Panc1 (cell line): ENCODE measurements around the gene WDR83. TPM values are rescaled to one million over a fixed set of nuclear protein-coding genes. Genes with fewer than 3 reads are reported as not detected.

Experiments used
- ATAC-seq: fragments of 200-7000 bp; cut with Tn5 transposase; 2 replicates; pipeline ENCODE4 v1.9.1; 2020; ENCODE audit warnings: mild to moderate bottlenecking, moderate library complexity
- BruUV-seq: library from RNA; stranded (reverse); fragments of 400-500 nt; replicated peaks from 2 replicates; lab custom pipeline; 2021; lab: Mats Ljungman, UMichigan
- CTCF ChIA-PET: fragments of 300-600 bp; sonication (Branson Sonifier 250); formaldehyde crosslinking; loops from one replicate; lab custom pipeline; 2022; ENCODE audit warnings: antibody characterized with exemption; lab: Charles Lee
- POLR2A ChIA-PET: fragments of 300-600 bp; sonication (Branson Sonifier 250); formaldehyde crosslinking; loops from one replicate; lab custom pipeline; 2022; ENCODE audit warnings: antibody characterized with exemption; lab: Charles Lee
- DNase-seq: peaks from one replicate; pipeline ENCODE4 v3.0.0-alpha.2; 2010; ENCODE audit warnings: low read depth, low spot score
- H3K27ac ChIP-seq: 2 replicates; pipeline ENCODE4 v1.5.1; 2011; ENCODE audit warnings: mild to moderate bottlenecking, low read length, inconsistent platforms
- H3K27me3 ChIP-seq: fragments of 200-500 bp; sonication (Bioruptor generic); 2 replicates; pipeline ENCODE4 v1.6.0; 2014; ENCODE audit warnings: low read length, inconsistent platforms; ENCODE audit not compliant: control insufficient read depth, insufficient read depth
- H3K36me3 ChIP-seq: fragments of 200-500 bp; sonication (Bioruptor generic); 2 replicates; pipeline ENCODE4 v1.5.1; 2014; ENCODE audit warnings: inconsistent platforms, mild to moderate bottlenecking, low read length, moderate library complexity; ENCODE audit not compliant: control insufficient read depth, insufficient read depth
- H3K4me1 ChIP-seq: 2 replicates; pipeline ENCODE4 v1.5.1; 2011; ENCODE audit warnings: inconsistent platforms, mild to moderate bottlenecking, low read length, moderate library complexity; ENCODE audit not compliant: control insufficient read depth, insufficient read depth
- H3K4me3 ChIP-seq, 2 experiments: 2 replicates each; pipeline ENCODE4 v1.5.1; 2011 to 2012; ENCODE audit warnings: low read depth in 2 of 2, low read length in 2 of 2, mild to moderate bottlenecking in 2 of 2, inconsistent platforms in 1 of 2, moderate library complexity in 1 of 2
- H3K9me3 ChIP-seq: fragments of 200-500 bp; sonication (Bioruptor generic); 2 replicates; pipeline ENCODE4 v1.5.1; 2014; ENCODE audit warnings: low read depth, mild to moderate bottlenecking, inconsistent platforms, low read length, moderate library complexity; ENCODE audit not compliant: control insufficient read depth, insufficient read depth
- CTCF ChIP-seq: fragments of 450-650 bp; IDR thresholded peaks from 2 replicates; pipeline ENCODE4 v1.5.1; 2017; ENCODE audit warnings: mild to moderate bottlenecking
- POLR2AphosphoS5 ChIP-seq: IDR thresholded peaks from 2 replicates; pipeline ENCODE4 v1.6.1; 2012; ENCODE audit warnings: mild to moderate bottlenecking, low read depth, low read length, moderate library complexity
- REST ChIP-seq, 2 experiments: IDR thresholded peaks; 2 replicates each; pipeline ENCODE4 v1.6.1; 2011 to 2012; ENCODE audit warnings: low read depth in 2 of 2, control low read depth in 1 of 2, low read length in 1 of 2, mild to moderate bottlenecking in 1 of 2, moderate library complexity in 1 of 2; ENCODE audit not compliant: insufficient read depth in 1 of 2
- SIN3A ChIP-seq: IDR thresholded peaks from 2 replicates; pipeline ENCODE4 v1.6.1; 2012; ENCODE audit warnings: low read depth, mild to moderate bottlenecking, low read length, moderate library complexity, borderline replicate concordance; ENCODE audit not compliant: insufficient read depth
- TCF7L2 ChIP-seq: IDR thresholded peaks from 2 replicates; pipeline ENCODE4 v1.6.1; 2011; ENCODE audit warnings: mild to moderate bottlenecking, low read depth, low read length, inconsistent platforms
- in situ Hi-C: cut with HindIII; loops from 2 replicates; pipeline ENCODE4 v1.10.0; 2016; ENCODE audit warnings: low sequenced_read_pairs, low pct_unique_long_range_greater_than_20kb
- intact Hi-C: fragments of 100-400 bp; cut with micrococcal nuclease; formaldehyde crosslinking; loops from one replicate; pipeline ENCODE4 v1.10.0; 2022; ENCODE audit not compliant: unreplicated experiment
- total RNA-seq: library from RNA; stranded (reverse); gene quantifications from one replicate; pipeline ENCODE4 v1.2.1, GENCODE V29; 2021; ENCODE audit not compliant: unreplicated experiment

The WDR83 gene
- total RNA-seq, 1 experiment from 2014 or later, result 10.8 TPM

- Histone ChIP-seq H3K36me3 (peaks cover 2% of the 10 kb centered on the region), H3K9me3 (no peaks in the 10 kb centered on the region), H3K27me3 (no peaks in the 10 kb centered on the region), H3K4me1 (peaks cover 5% of the 10 kb centered on the region), H3K4me3 (peak within 1 kb of the TSS; percentile 83 to 96), H3K27ac (peak within 1 kb of the TSS; percentile 98)
- BruUV-seq, result no TSS peak
- intact Hi-C loops (no loop called here), in situ Hi-C loops (no loop called here)
- DNase-seq (no peak), ATAC-seq (peak; percentile 69)
- TF ChIP-seq CTCF (no peak), TCF7L2 (no peak), REST (IDR thresholded peaks at IDR 0.05; ENCODE audit: insufficient read depth in 1 of 2, low read depth in 2 of 2, low read length in 1 of 2) (no peak), SIN3A (peak; percentile 28; the same call in 1 of the 2 replicates), POLR2AphosphoS5 (peak; percentile 83)
- ChIA-PET CTCF (no interaction called here), POLR2A (interaction anchor here (1.4 kb wide), 2 partner anchors 10 to 13 kb away, joined by 4 read pairs; partner anchors contain the start of genes GET3 and TRIR)
Measured at GRCh38 chr19:12723641-12724426, 57.2 kb downstream of the WDR83 start, which contains the start of gene TNPO2. Gene TNPO2 (minus strand): TSS chr19:12723932. CDS start chr19:12720977, 2,955 bp downstream.

Other genes with a start within 250 kb of the WDR83 start
- gene ZNF443, start 225.8 kb upstream of the WDR83 start, total RNA-seq, result 6.0 TPM
- 4.0 TPM for gene ZNF709, start 182.0 kb upstream of the WDR83 start, total RNA-seq
- gene ZNF564, start 115.3 kb upstream of the WDR83 start, total RNA-seq, result 5.7 TPM
- 7.0 TPM for gene ZNF490, start 56.0 kb upstream of the WDR83 start, total RNA-seq
- 19.0 TPM for gene ZNF791, start 55.9 kb upstream of the WDR83 start, total RNA-seq
- gene MAN2B1, start 65 bp upstream of the WDR83 start, total RNA-seq, result 43.0 TPM
- gene DHPS, start 15.1 kb downstream of the WDR83 start, total RNA-seq, result 76.9 TPM
- gene GNG14, start 21.2 kb downstream of the WDR83 start, total RNA-seq, result not detected
- gene FBXW9, start 29.8 kb downstream of the WDR83 start, total RNA-seq, result 12.4 TPM
- gene TNPO2, start 57.1 kb downstream of the WDR83 start, total RNA-seq, result 83.3 TPM
- gene TRIR, start 67.9 kb downstream of the WDR83 start, total RNA-seq, result 143 TPM
- 69.9 TPM for gene GET3, start 70.7 kb downstream of the WDR83 start, total RNA-seq
- gene BEST2, start 85.0 kb downstream of the WDR83 start, total RNA-seq, result not detected
- gene HOOK2, start 108.7 kb downstream of the WDR83 start, total RNA-seq, result 14.3 TPM
- 49.7 TPM for gene JUNB, start 124.7 kb downstream of the WDR83 start, total RNA-seq
- 61.0 TPM for gene PRDX2, start 135.0 kb downstream of the WDR83 start, total RNA-seq
- gene THSD8, start 135.3 kb downstream of the WDR83 start, total RNA-seq, result 24.8 TPM
- 44.9 TPM for gene RNASEH2A, start 139.8 kb downstream of the WDR83 start, total RNA-seq
- 2.4 TPM for gene RTBDN, start 167.8 kb downstream of the WDR83 start, total RNA-seq
- 3.1 TPM for gene MAST1, start 171.7 kb downstream of the WDR83 start, total RNA-seq
- gene DNASE2, start 214.6 kb downstream of the WDR83 start, total RNA-seq, result 78.9 TPM
- 0.10 TPM for gene KLF1, start 220.4 kb downstream of the WDR83 start, total RNA-seq
- 15.6 TPM for gene GCDH, start 224.4 kb downstream of the WDR83 start, total RNA-seq